Measurements from ENCODE around the gene MTSS2.

Gene MTSS2

DNA sequence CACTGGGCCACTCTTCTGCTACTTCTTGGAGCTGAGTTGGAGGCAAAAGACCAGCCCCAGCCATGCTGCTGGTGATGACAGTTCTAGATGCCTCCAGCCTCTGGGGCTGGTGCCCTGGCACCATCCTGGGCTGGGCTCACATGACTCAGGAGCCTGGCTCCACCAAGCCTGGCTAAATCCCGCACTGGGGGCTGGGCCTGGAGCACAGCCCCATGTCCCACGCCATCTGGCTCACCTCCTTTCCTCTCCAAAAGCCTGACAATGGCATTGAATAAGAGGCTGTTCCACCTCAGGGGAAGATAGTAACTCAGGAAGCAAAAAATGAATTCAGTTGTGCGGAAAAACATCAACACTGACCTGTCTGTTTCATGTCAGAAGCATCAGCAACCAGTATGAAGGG lies 45.1 kb upstream of the MTSS2 start:
- Histone ChIP-seq H3K36me3 (ENCODE audit: low read length) (no peaks in the 10 kb centered on the region), H3K9me3 (ENCODE audit: insufficient read depth, low read length) (no peaks in the 10 kb centered on the region), H3K4me3 (ENCODE audit: insufficient read depth, low read length, poor library complexity, severe bottlenecking) (no peak overlapping the region), H2AFZ (ENCODE audit: low read depth, low read length, severe bottlenecking) (no peak overlapping the region), H3K4me2 (ENCODE audit: low read depth, low read length, poor library complexity, severe bottlenecking) (no peak overlapping the region), H3K79me2 (ENCODE audit: insufficient read depth, low read length) (no peaks in the 10 kb centered on the region), H3K27me3 (ENCODE audit: low read length) (no peaks in the 10 kb centered on the region), H3K9ac (ENCODE audit: low read length) (no peak overlapping the region), H3K27ac (ENCODE audit: low read depth, low read length) (no peak overlapping the region), H4K20me1 (ENCODE audit: low read depth, low read length) (no peaks in the 10 kb centered on the region), H3F3A (ENCODE audit: insufficient read depth) (no peaks in the 10 kb centered on the region), H3K9me2 (replicated peaks; ENCODE audit: insufficient read depth, low read length) (no peaks in the 10 kb centered on the region)
- TF ChIP-seq EZH2phosphoT487 (conservative IDR thresholded peaks at IDR 0.05; ENCODE audit: low read length), result no peak
- TF ChIP-seq, protein P1, sequence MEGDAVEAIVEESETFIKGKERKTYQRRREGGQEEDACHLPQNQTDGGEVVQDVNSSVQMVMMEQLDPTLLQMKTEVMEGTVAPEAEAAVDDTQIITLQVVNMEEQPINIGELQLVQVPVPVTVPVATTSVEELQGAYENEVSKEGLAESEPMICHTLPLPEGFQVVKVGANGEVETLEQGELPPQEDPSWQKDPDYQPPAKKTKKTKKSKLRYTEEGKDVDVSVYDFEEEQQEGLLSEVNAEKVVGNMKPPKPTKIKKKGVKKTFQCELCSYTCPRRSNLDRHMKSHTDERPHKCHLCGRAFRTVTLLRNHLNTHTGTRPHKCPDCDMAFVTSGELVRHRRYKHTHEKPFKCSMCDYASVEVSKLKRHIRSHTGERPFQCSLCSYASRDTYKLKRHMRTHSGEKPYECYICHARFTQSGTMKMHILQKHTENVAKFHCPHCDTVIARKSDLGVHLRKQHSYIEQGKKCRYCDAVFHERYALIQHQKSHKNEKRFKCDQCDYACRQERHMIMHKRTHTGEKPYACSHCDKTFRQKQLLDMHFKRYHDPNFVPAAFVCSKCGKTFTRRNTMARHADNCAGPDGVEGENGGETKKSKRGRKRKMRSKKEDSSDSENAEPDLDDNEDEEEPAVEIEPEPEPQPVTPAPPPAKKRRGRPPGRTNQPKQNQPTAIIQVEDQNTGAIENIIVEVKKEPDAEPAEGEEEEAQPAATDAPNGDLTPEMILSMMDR (IDR thresholded peaks at IDR 0.05; ENCODE audit: insufficient read depth, low read length, poor library complexity, severe bottlenecking), result no peak

DNA sequence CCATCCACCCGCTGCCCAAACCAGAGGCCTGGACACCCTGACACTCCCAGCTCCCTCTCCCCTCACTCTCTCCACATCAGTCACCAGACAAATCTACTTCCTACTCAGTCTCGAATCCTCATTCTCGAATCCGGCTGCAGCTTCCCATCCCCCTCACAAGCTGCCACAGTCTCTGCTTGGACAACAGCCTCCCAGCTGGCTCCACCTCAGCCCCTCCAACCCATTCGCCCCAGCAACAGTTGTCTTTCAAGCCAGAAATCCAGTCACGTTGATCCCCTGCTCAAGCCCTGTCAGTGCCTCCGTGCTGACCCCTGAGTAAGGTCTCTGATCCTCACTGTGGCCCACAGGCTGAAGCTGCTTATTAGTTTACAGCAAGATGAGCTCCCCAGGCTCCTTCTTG lies 44.2 kb upstream of the MTSS2 start:
- no peaks in the 10 kb centered on the region for H3K9me2 ChIP-seq (replicated peaks; ENCODE audit: insufficient read depth, low read length)
- H3K36me3 ChIP-seq (ENCODE audit: low read length), result no peaks in the 10 kb centered on the region
- no peak overlapping the region for H3K27ac ChIP-seq (ENCODE audit: low read depth, low read length)
- H3K9ac ChIP-seq (ENCODE audit: low read length), result no peak overlapping the region
- H3K4me2 ChIP-seq (ENCODE audit: low read depth, low read length, poor library complexity, severe bottlenecking), result no peak overlapping the region
- H3K4me3 ChIP-seq (ENCODE audit: insufficient read depth, low read length, poor library complexity, severe bottlenecking), result no peak overlapping the region
- H3F3A ChIP-seq (ENCODE audit: insufficient read depth), result no peaks in the 10 kb centered on the region
- H3K9me3 ChIP-seq (ENCODE audit: insufficient read depth, low read length), result no peaks in the 10 kb centered on the region
- H3K79me2 ChIP-seq (ENCODE audit: insufficient read depth, low read length), result no peaks in the 10 kb centered on the region
- TF ChIP-seq, protein P1 (IDR thresholded peaks at IDR 0.05; ENCODE audit: insufficient read depth, low read length, poor library complexity, severe bottlenecking), result no peak
- TF ChIP-seq EZH2phosphoT487 (conservative IDR thresholded peaks at IDR 0.05; ENCODE audit: low read length), result no peak
- no peaks in the 10 kb centered on the region for H3K27me3 ChIP-seq (ENCODE audit: low read length)
- no peaks in the 10 kb centered on the region for H4K20me1 ChIP-seq (ENCODE audit: low read depth, low read length)
- H2AFZ ChIP-seq (ENCODE audit: low read depth, low read length, severe bottlenecking), result no peak overlapping the region

DNA sequence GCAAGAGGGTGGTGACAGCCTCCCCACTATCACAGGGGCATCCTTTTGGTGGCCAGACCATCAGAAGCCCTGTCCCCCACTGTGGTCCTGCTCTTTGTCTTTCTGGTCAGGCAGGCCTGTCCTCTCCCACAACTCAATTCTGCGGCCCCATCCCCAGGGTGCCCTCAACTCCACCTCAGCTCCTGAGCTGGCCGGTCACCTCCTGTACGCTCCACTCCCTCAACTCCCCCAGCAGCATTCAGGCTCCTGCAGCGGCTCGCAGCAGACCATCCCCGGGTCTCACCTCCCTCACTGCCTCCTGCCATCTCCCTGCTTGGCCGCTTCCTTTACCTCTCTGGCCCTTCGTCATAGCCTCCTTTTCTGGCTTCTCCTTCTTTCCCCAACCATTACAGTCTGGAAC lies 43.4 kb upstream of the MTSS2 start:
- Histone ChIP-seq H3K9ac (ENCODE audit: low read length) (no peak overlapping the region), H3K4me2 (ENCODE audit: low read depth, low read length, poor library complexity, severe bottlenecking) (no peak overlapping the region), H3K4me3 (ENCODE audit: insufficient read depth, low read length, poor library complexity, severe bottlenecking) (no peak overlapping the region), H4K20me1 (ENCODE audit: low read depth, low read length) (no peaks in the 10 kb centered on the region), H3K9me2 (replicated peaks; ENCODE audit: insufficient read depth, low read length) (no peaks in the 10 kb centered on the region), H3F3A (ENCODE audit: insufficient read depth) (no peaks in the 10 kb centered on the region), H3K79me2 (ENCODE audit: insufficient read depth, low read length) (no peaks in the 10 kb centered on the region), H3K27me3 (ENCODE audit: low read length) (no peaks in the 10 kb centered on the region), H2AFZ (ENCODE audit: low read depth, low read length, severe bottlenecking) (no peak overlapping the region), H3K9me3 (ENCODE audit: insufficient read depth, low read length) (no peaks in the 10 kb centered on the region), H3K36me3 (ENCODE audit: low read length) (no peaks in the 10 kb centered on the region), H3K27ac (ENCODE audit: low read depth, low read length) (no peak overlapping the region)
- TF ChIP-seq EZH2phosphoT487 (conservative IDR thresholded peaks at IDR 0.05; ENCODE audit: low read length), result no peak
- TF ChIP-seq, protein P1 (IDR thresholded peaks at IDR 0.05; ENCODE audit: insufficient read depth, low read length, poor library complexity, severe bottlenecking), result no peak
